Activated T-cell treated with anti-CD3 and anti-CD28 coated beads, Interleukin-2, amount 50 U/mL, for 72 hours (primary cell): Measurements from ENCODE around the gene COQ8A. TPM values are rescaled to one million over a fixed set of nuclear protein-coding genes. Genes with fewer than 3 reads are reported as not detected.

ENCODE experiments used
- ATAC-seq, 2 donors: fragments of 150-1000 bp; cut with Tn5 transposase; replicated peaks in 1 of 2; 2 replicates each; pipeline ENCODE4 v1.10.0; 2021; ENCODE audit warnings: moderate library complexity in 2 of 2, mild to moderate bottlenecking in 1 of 2
- DNase-seq, 2 donors: peaks; one replicate each; pipeline ENCODE4 v3.0.0; 2021 to 2022; ENCODE audit warnings: mixed read lengths in 1 of 2
- H3K27ac Mint-ChIP-seq: one replicate; pipeline ENCODE4 v1.8.0; 2022; ENCODE audit warnings: mild to moderate bottlenecking, moderate library complexity, mixed read lengths
- H3K27me3 Mint-ChIP-seq: one replicate; pipeline ENCODE4 v1.8.0; 2022; ENCODE audit warnings: low read depth, mixed read lengths
- H3K36me3 Mint-ChIP-seq, 2 donors: one replicate each; pipeline ENCODE4 v1.8.0; 2022; ENCODE audit warnings: mixed read lengths in 2 of 2, mild to moderate bottlenecking in 1 of 2; ENCODE audit not compliant: insufficient read depth in 2 of 2
- H3K4me1 Mint-ChIP-seq: one replicate; pipeline ENCODE4 v1.8.0; 2022; ENCODE audit warnings: low read depth, mixed read lengths
- H3K4me3 Mint-ChIP-seq, 2 donors: one replicate each; pipeline ENCODE4 v1.8.0; 2022; ENCODE audit warnings: mild to moderate bottlenecking in 2 of 2, mixed read lengths in 2 of 2, moderate library complexity in 2 of 2
- H3K9me3 Mint-ChIP-seq, 2 donors: one replicate each; pipeline ENCODE4 v1.8.0; 2022; ENCODE audit warnings: mixed read lengths in 2 of 2
- total RNA-seq, 2 donors: library from RNA; stranded (reverse); gene quantifications; one replicate each; pipeline ENCODE4 v1.2.3, GENCODE V29; 2022

Gene COQ8A
- total RNA-seq, 2 donors from 2014 or later, result 24.2 to 32.2 TPM

- DNase-seq, result no peak
- Mint-ChIP-seq H3K9me3 (peaks cover 6 to 8% of the 10 kb centered on the region in 2 donors), H3K27ac (peak overlapping the region; percentile 96)
These were observed 2.0 kb upstream of the COQ8A start for GRCh38 chr1:226937940-226938725.

GRCh38 chr1:226938903-226939437, 1.1 kb upstream of the COQ8A start:
- H3K4me3 Mint-ChIP-seq, result peak overlapping the region; percentile 85 to 94
- H3K9me3 Mint-ChIP-seq, result peaks cover 6 to 8% of the 10 kb centered on the region in 2 donors
- peak overlapping the region; percentile 96 for H3K27ac Mint-ChIP-seq
- H3K27me3 Mint-ChIP-seq, result no peaks in the 10 kb centered on the region
- DNase-seq (no peak), ATAC-seq (no peak)
- peaks cover 53% of the 10 kb centered on the region for H3K4me1 Mint-ChIP-seq
- H3K36me3 Mint-ChIP-seq, result peaks cover 10 to 11% of the 10 kb centered on the region in 2 donors

More at GRCh38 chr1:226937940-226938725, 2.0 kb upstream of the COQ8A start:
- Mint-ChIP-seq H3K4me1 (peaks cover 45% of the 10 kb centered on the region), H3K27me3 (no peaks in the 10 kb centered on the region), H3K36me3 (peaks cover 10 to 11% of the 10 kb centered on the region in 2 donors), H3K4me3 (peak overlapping the region; percentile 85 to 94)
- no peak for ATAC-seq

GRCh38 chr1:226939438-226940028, 561 bp upstream of the COQ8A start:
- Mint-ChIP-seq H3K4me1 (peaks cover 59% of the 10 kb centered on the region), H3K9me3 (peaks cover 5 to 7% of the 10 kb centered on the region in 2 donors), H3K27me3 (no peaks in the 10 kb centered on the region), H3K36me3 (peaks cover 9 to 10% of the 10 kb centered on the region in 2 donors), H3K27ac (peak overlapping the region; percentile 96), H3K4me3 (peak overlapping the region; percentile 85 to 94)
- DNase-seq, result peak; percentile 75
- ATAC-seq, result peak; percentile 42 to 52

- Mint-ChIP-seq H3K9me3 (no peaks in the 10 kb centered on the region), H3K4me3 (peak overlapping the region; percentile 85 to 94), H3K36me3 (peaks cover 0 to 2% of the 10 kb centered on the region in 2 donors), H3K4me1 (peaks cover 67% of the 10 kb centered on the region), H3K27me3 (no peaks in the 10 kb centered on the region), H3K27ac (no peak overlapping the region)
- DNase-seq, result no peak
- ATAC-seq, result no peak
These were observed 643 bp downstream of the COQ8A start for GRCh38 chr1:226940806-226941067.

- DNase-seq, result no peak
- no peak for ATAC-seq
- Mint-ChIP-seq H3K27me3 (no peaks in the 10 kb centered on the region), H3K27ac (no peak overlapping the region), H3K36me3 (peaks cover 0 to 2% of the 10 kb centered on the region in 2 donors), H3K4me3 (no peak overlapping the region), H3K4me1 (peaks cover 73% of the 10 kb centered on the region), H3K9me3 (no peaks in the 10 kb centered on the region)
These were observed 2.3 kb downstream of the COQ8A start for GRCh38 chr1:226942392-226942791.

- DNase-seq (no peak), ATAC-seq (no peak)
- Mint-ChIP-seq H3K4me3 (no peak overlapping the region), H3K4me1 (peaks cover 67% of the 10 kb centered on the region), H3K36me3 (peaks cover under 1 to 2% of the 10 kb centered on the region in 2 donors), H3K27ac (no peak overlapping the region), H3K9me3 (peaks cover 0 to 1% of the 10 kb centered on the region in 2 donors), H3K27me3 (no peaks in the 10 kb centered on the region)
These were observed 3.1 kb downstream of the COQ8A start for GRCh38 chr1:226943156-226943555.

- no peaks in the 10 kb centered on the region for H3K27me3 Mint-ChIP-seq
- no peak overlapping the region for H3K27ac Mint-ChIP-seq
- peaks cover 0 to 2% of the 10 kb centered on the region in 2 donors for H3K9me3 Mint-ChIP-seq
- no peak overlapping the region for H3K4me3 Mint-ChIP-seq
- H3K4me1 Mint-ChIP-seq, result peaks cover 64% of the 10 kb centered on the region
- peaks cover 2% of the 10 kb centered on the region in 2 donors for H3K36me3 Mint-ChIP-seq
- DNase-seq, result no peak
- no peak for ATAC-seq
These were observed 3.8 kb downstream of the COQ8A start for GRCh38 chr1:226943927-226944326.

- no peak for DNase-seq
- Mint-ChIP-seq H3K36me3 (peaks cover 0 to 2% of the 10 kb centered on the region in 2 donors), H3K4me1 (peaks cover 63% of the 10 kb centered on the region), H3K4me3 (no peak overlapping the region), H3K9me3 (peaks cover 0 to 2% of the 10 kb centered on the region in 2 donors), H3K27ac (no peak overlapping the region), H3K27me3 (no peaks in the 10 kb centered on the region)
- ATAC-seq, result no peak
These were observed 5.2 kb downstream of the COQ8A start for GRCh38 chr1:226945106-226945857.

- Mint-ChIP-seq H3K4me3 (no peak overlapping the region), H3K27ac (no peak overlapping the region), H3K36me3 (peaks cover 0 to 2% of the 10 kb centered on the region in 2 donors), H3K9me3 (peaks cover 0 to 2% of the 10 kb centered on the region in 2 donors), H3K27me3 (no peaks in the 10 kb centered on the region), H3K4me1 (peaks cover 60% of the 10 kb centered on the region)
- no peak for DNase-seq
- no peak for ATAC-seq
These were observed 5.8 kb downstream of the COQ8A start for GRCh38 chr1:226945858-226946245.

GRCh38 chr1:226946285-226946684, 6.2 kb downstream of the COQ8A start:
- Mint-ChIP-seq H3K27ac (no peak overlapping the region), H3K4me1 (peaks cover 60% of the 10 kb centered on the region), H3K4me3 (no peak overlapping the region), H3K9me3 (peaks cover 0 to 2% of the 10 kb centered on the region in 2 donors), H3K27me3 (no peaks in the 10 kb centered on the region), H3K36me3 (peaks cover 0 to 2% of the 10 kb centered on the region in 2 donors)
- no peak for DNase-seq
- ATAC-seq, result no peak

GRCh38 chr1:226946841-226947240, 6.7 kb downstream of the COQ8A start:
- no peak for ATAC-seq
- H3K27ac Mint-ChIP-seq, result no peak overlapping the region
- H3K9me3 Mint-ChIP-seq, result peaks cover 0 to 2% of the 10 kb centered on the region in 2 donors
- peaks cover 0 to 2% of the 10 kb centered on the region in 2 donors for H3K36me3 Mint-ChIP-seq
- peaks cover 58% of the 10 kb centered on the region for H3K4me1 Mint-ChIP-seq
- no peak for DNase-seq
- H3K27me3 Mint-ChIP-seq, result no peaks in the 10 kb centered on the region
- no peak overlapping the region for H3K4me3 Mint-ChIP-seq

- Mint-ChIP-seq H3K36me3 (peaks cover 0 to 2% of the 10 kb centered on the region in 2 donors), H3K27ac (no peak overlapping the region), H3K4me3 (no peak overlapping the region), H3K9me3 (peaks cover 0 to 2% of the 10 kb centered on the region in 2 donors), H3K4me1 (peaks cover 46% of the 10 kb centered on the region), H3K27me3 (no peaks in the 10 kb centered on the region)
- DNase-seq (no peak), ATAC-seq (no peak)
These were observed 8.0 kb downstream of the COQ8A start for GRCh38 chr1:226948051-226948450.

- Mint-ChIP-seq H3K27ac (no peak overlapping the region), H3K27me3 (no peaks in the 10 kb centered on the region), H3K36me3 (peaks cover 0 to 2% of the 10 kb centered on the region in 2 donors), H3K4me3 (no peak overlapping the region), H3K9me3 (peaks cover 0 to 2% of the 10 kb centered on the region in 2 donors), H3K4me1 (peaks cover 42% of the 10 kb centered on the region)
- ATAC-seq, result no peak
- DNase-seq, result no peak
These were observed 8.4 kb downstream of the COQ8A start for GRCh38 chr1:226948480-226948879.
